ENCODE measurements around the gene KDM4F.
"Not testable (repeated sequence)": the region's sequence is repeated elsewhere in the genome, so short reads cannot be mapped to it uniquely, and the experiment has no call there.

KDM4F gene

GRCh38 chr11:95049122-95049521 is at the start of gene KDM4F:
TSS of gene KDM4F (plus strand) at chr11:95049422.
- not testable (repeated sequence) for DNase-seq (ENCODE audit: low read depth in 2 of 2)

- no peak for DNase-seq (ENCODE audit: low read depth in 2 of 2)
These were observed 45.5 kb upstream of the KDM4F start for GRCh38 chr11:95003716-95004115.

GRCh38 chr11:95005642-95006041 is 43.6 kb upstream of the KDM4F start:
- DNase-seq (ENCODE audit: low read depth in 2 of 2) = no peak

- no peak for DNase-seq (ENCODE audit: low read depth in 2 of 2)
These were observed 37.8 kb upstream of the KDM4F start for GRCh38 chr11:95011376-95011775.

- no peak for DNase-seq (ENCODE audit: low read depth in 2 of 2)
These were observed 34.9 kb upstream of the KDM4F start for GRCh38 chr11:95014184-95014821.

GRCh38 chr11:95016139-95016538 is 33.1 kb upstream of the KDM4F start:
- DNase-seq (ENCODE audit: low read depth in 2 of 2) = no peak

- DNase-seq (ENCODE audit: low read depth in 2 of 2) = not testable (repeated sequence)
These were observed 27.8 kb upstream of the KDM4F start for GRCh38 chr11:95021468-95021867.

GRCh38 chr11:95024958-95025357 is 24.3 kb upstream of the KDM4F start, which contains the start of gene KDM4E:
TSS of gene KDM4E (plus strand) at chr11:95025258. CDS start at chr11:95025558, 300 bp downstream.
- DNase-seq (ENCODE audit: low read depth in 2 of 2) = no peak

- DNase-seq (ENCODE audit: low read depth in 2 of 2) = not testable (repeated sequence)
These were observed 23.6 kb upstream of the KDM4F start for GRCh38 chr11:95025594-95025993.

- DNase-seq (ENCODE audit: low read depth in 2 of 2) = no peak
These were observed 20.9 kb upstream of the KDM4F start for GRCh38 chr11:95028357-95028756.

GRCh38 chr11:95033051-95033450 is 16.2 kb upstream of the KDM4F start:
- no peak for DNase-seq (ENCODE audit: low read depth in 2 of 2)

- DNase-seq (ENCODE audit: low read depth in 2 of 2) = no peak
These were observed 13.9 kb upstream of the KDM4F start for GRCh38 chr11:95035316-95035715.

- DNase-seq (ENCODE audit: low read depth in 2 of 2) = not testable (repeated sequence)
These were observed 11.7 kb upstream of the KDM4F start for GRCh38 chr11:95037356-95038035.

GRCh38 chr11:95042239-95042638 is 7.0 kb upstream of the KDM4F start:
- no peak for DNase-seq (ENCODE audit: low read depth in 2 of 2)

GRCh38 chr11:95042906-95043305 is 6.3 kb upstream of the KDM4F start:
- DNase-seq (ENCODE audit: low read depth in 2 of 2) = no peak

GRCh38 chr11:95044010-95044409 is 5.2 kb upstream of the KDM4F start:
- DNase-seq (ENCODE audit: low read depth in 2 of 2) = no peak

- no peak for DNase-seq (ENCODE audit: low read depth in 2 of 2)
These were observed 3.4 kb upstream of the KDM4F start for GRCh38 chr11:95045812-95046211.

- no peak for DNase-seq (ENCODE audit: low read depth in 2 of 2)
These were observed 1.5 kb downstream of the KDM4F start for GRCh38 chr11:95050595-95051202.

GRCh38 chr11:95054356-95054755 is 5.1 kb downstream of the KDM4F start:
- no peak for DNase-seq (ENCODE audit: low read depth in 2 of 2)

GRCh38 chr11:95055283-95055897 is 6.2 kb downstream of the KDM4F start:
- DNase-seq (ENCODE audit: low read depth in 2 of 2) = no peak

- DNase-seq (ENCODE audit: low read depth in 2 of 2) = no peak
These were observed 8.7 kb downstream of the KDM4F start for GRCh38 chr11:95057959-95058358.

- no peak for DNase-seq (ENCODE audit: low read depth in 2 of 2)
These were observed 9.4 kb downstream of the KDM4F start for GRCh38 chr11:95058621-95059020.

GRCh38 chr11:95059046-95059445 is 9.8 kb downstream of the KDM4F start:
- DNase-seq (ENCODE audit: low read depth in 2 of 2) = no peak

Measured in stimulated activated CD8-positive, alpha-beta memory T cell treated with anti-CD3 and anti-CD28 coated beads, Interleukin-7, amount 100 ng/mL, for 4 hours (primary cell).